Activated B cell treated with CpG ODN at 0.5 μM for 24 hours (primary cell): ENCODE results near the gene IL1R2. TPM values are rescaled to one million over a fixed set of nuclear protein-coding genes. Genes with fewer than 3 reads are reported as not detected.

Source experiments
- ATAC-seq: fragments of 200-7000 bp; cut with Tn5 transposase; one replicate; pipeline ENCODE4 v1.10.0; 2021; ENCODE audit warnings: low read depth, mild to moderate bottlenecking, moderate library complexity
- CTCF ChIA-PET: fragments of 350-600 bp; sonication (Branson Sonifier 250); formaldehyde crosslinking; loops from one replicate; lab custom pipeline; 2021; ENCODE audit warnings: antibody characterized with exemption; lab: Charles Lee
- POLR2A ChIA-PET: fragments of 350-600 bp; sonication (Branson Sonifier 250); formaldehyde crosslinking; loops from one replicate; lab custom pipeline; 2021; ENCODE audit warnings: antibody characterized with exemption; lab: Charles Lee
- DNase-seq: peaks from one replicate; pipeline ENCODE4 v3.0.0; 2022
- H3K27ac Mint-ChIP-seq: one replicate; pipeline ENCODE4 v1.8.0; 2020; ENCODE audit warnings: mixed read lengths
- H3K27me3 Mint-ChIP-seq: one replicate; pipeline ENCODE4 v1.8.0; 2021; ENCODE audit warnings: mixed read lengths
- H3K36me3 Mint-ChIP-seq: one replicate; pipeline ENCODE4 v1.8.0; 2021; ENCODE audit warnings: low read depth, mixed read lengths
- H3K4me1 Mint-ChIP-seq: one replicate; pipeline ENCODE4 v1.8.0; 2021; ENCODE audit warnings: mixed read lengths
- H3K4me3 Mint-ChIP-seq: one replicate; pipeline ENCODE4 v1.8.0; 2020; ENCODE audit warnings: mild to moderate bottlenecking, mixed read lengths
- H3K9me3 Mint-ChIP-seq: one replicate; pipeline ENCODE4 v1.8.0; 2020; ENCODE audit warnings: mixed read lengths
- CTCF ChIP-seq: fragments of 200-600 bp; IDR thresholded peaks from one replicate; pipeline ENCODE4 v1.8.0; 2022; ENCODE audit warnings: antibody characterized with exemption, mild to moderate bottlenecking
- intact Hi-C: fragments of 100-400 bp; cut with micrococcal nuclease; formaldehyde crosslinking; loops from one replicate; pipeline ENCODE4 v1.15.1; 2024
- total RNA-seq: library from RNA; stranded (reverse); gene quantifications from 2 replicates; pipeline ENCODE4 v1.2.3, GENCODE V29; 2022

The IL1R2 gene
- total RNA-seq, 1 donor from 2014 or later: not detected

DNA sequence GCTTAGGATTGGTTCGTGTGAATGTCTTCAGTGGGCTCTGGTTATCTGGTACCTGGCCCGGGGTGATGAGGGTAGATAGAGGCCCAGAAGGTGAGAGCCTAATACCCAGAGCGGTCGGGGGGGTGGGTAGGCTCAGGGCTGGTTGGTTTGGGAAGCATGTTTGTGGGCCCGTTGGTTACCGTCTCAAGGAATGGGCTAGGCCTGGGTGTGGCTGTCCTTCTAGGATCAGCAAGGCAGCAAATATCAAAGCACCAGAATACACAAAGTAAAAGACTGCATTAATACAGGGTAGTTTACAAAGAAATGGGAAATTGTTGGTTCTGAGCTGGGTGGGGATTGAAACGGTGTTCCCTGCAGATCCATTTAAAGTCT is 6.0 kb upstream of the IL1R2 start:
- intact Hi-C loops: no loop called here
- H3K27me3 Mint-ChIP-seq: peaks cover 3% of the 10 kb centered on the region
- no peak for TF ChIP-seq CTCF
- peaks cover 17% of the 10 kb centered on the region for H3K4me1 Mint-ChIP-seq
- H3K4me3 Mint-ChIP-seq: no peak overlapping the region
- no peaks in the 10 kb centered on the region for H3K36me3 Mint-ChIP-seq
- no peak for DNase-seq
- no peak for ATAC-seq
- ChIA-PET POLR2A (no interaction called here), CTCF (no interaction called here)
- no peak overlapping the region for H3K27ac Mint-ChIP-seq
- H3K9me3 Mint-ChIP-seq: no peaks in the 10 kb centered on the region

GRCh38 chr2:101986376-101986775 is 5.4 kb upstream of the IL1R2 start:
- intact Hi-C loops: no loop called here
- no peak overlapping the region for H3K27ac Mint-ChIP-seq

GRCh38 chr2:101986804-101987740 is 4.7 kb upstream of the IL1R2 start:
- POLR2A ChIA-PET: no interaction called here
- DNase-seq: no peak
- Mint-ChIP-seq H3K4me3 (no peak overlapping the region), H3K36me3 (no peaks in the 10 kb centered on the region), H3K9me3 (no peaks in the 10 kb centered on the region), H3K27ac (no peak overlapping the region), H3K27me3 (peaks cover 8% of the 10 kb centered on the region), H3K4me1 (peaks cover 27% of the 10 kb centered on the region)
- no peak for TF ChIP-seq CTCF
- intact Hi-C loops: no loop called here
- ATAC-seq: no peak
- CTCF ChIA-PET: no interaction called here

More at GRCh38 chr2:101986376-101986775, 5.4 kb upstream of the IL1R2 start:
- Mint-ChIP-seq H3K27me3 (peaks cover 6% of the 10 kb centered on the region), H3K9me3 (no peaks in the 10 kb centered on the region), H3K4me3 (no peak overlapping the region), H3K4me1 (peaks cover 23% of the 10 kb centered on the region), H3K36me3 (no peaks in the 10 kb centered on the region)
- ChIA-PET CTCF (no interaction called here), POLR2A (no interaction called here)
- TF ChIP-seq CTCF: no peak
- DNase-seq: no peak
- no peak for ATAC-seq

DNA sequence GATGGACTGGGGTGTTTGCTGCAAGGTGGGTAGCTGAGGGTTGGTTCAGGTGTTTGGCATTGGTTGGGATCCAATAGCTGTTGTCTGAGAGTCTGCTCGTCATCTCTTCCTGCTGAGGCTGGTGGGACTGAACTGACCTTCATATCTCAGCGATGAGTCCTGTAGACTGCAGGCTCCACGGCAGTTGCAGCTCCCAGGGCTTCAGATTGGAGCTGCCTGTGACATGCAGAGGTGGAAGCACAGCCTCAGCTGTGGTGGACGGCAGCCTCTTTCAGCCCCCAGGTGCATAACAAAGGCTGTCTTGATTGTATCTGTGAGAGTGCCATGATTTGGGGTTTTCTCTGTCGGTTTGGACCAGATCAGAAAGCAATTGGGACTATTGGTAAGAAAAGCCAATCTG is 3.9 kb upstream of the IL1R2 start:
- TF ChIP-seq CTCF: no peak
- intact Hi-C loops: no loop called here
- Mint-ChIP-seq H3K4me3 (no peak overlapping the region), H3K4me1 (peaks cover 27% of the 10 kb centered on the region), H3K9me3 (no peaks in the 10 kb centered on the region), H3K27me3 (peaks cover 8% of the 10 kb centered on the region), H3K36me3 (no peaks in the 10 kb centered on the region), H3K27ac (no peak overlapping the region)
- ChIA-PET POLR2A (no interaction called here), CTCF (no interaction called here)
- DNase-seq (no peak), ATAC-seq (no peak)

- intact Hi-C loops: no loop called here
- Mint-ChIP-seq H3K4me3 (no peak overlapping the region), H3K36me3 (no peaks in the 10 kb centered on the region), H3K27ac (no peak overlapping the region), H3K27me3 (peaks cover 8% of the 10 kb centered on the region), H3K9me3 (no peaks in the 10 kb centered on the region), H3K4me1 (peaks cover 27% of the 10 kb centered on the region)
- POLR2A ChIA-PET: no interaction called here
- DNase-seq (no peak), ATAC-seq (no peak)
- no peak for TF ChIP-seq CTCF
- CTCF ChIA-PET: interaction anchor here (1.0 kb wide), 1 partner anchor 105 kb away, joined by 3 read pairs; no protein-coding TSS in a partner anchor
Observed at GRCh38 chr2:101988541-101988940, 3.2 kb upstream of the IL1R2 start.
